ENCODE measurements around the gene PTK7. TPM values are rescaled to one million over a fixed set of nuclear protein-coding genes. Genes with fewer than 3 reads are reported as not detected.

PTK7 gene
- total RNA-seq, 1 donor = 190 TPM

DNA sequence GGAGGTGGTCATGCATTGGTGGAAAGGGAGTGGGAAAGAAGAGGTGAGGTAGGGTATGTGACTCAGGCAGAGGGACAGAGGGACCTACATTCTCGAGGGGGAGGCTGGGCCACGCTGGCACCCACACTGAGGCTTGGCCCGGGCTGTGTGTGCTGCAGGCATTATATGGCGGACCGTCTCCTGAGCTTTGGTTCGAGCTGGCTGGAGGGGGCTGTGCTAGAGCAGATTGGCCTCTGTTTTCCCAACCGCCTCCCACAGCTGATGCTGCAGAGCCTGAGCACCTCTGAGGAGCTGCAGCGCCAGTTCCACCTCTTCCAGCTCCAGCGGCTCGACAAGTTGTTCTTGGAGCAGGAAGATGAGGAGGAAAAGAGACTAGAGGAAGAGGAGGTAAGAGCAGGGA is 129.7 kb downstream of the PTK7 start:
- no peak overlapping the region for H3K4me3 ChIP-seq (ENCODE audit: insufficient read depth, low read length)
- no peaks in the 10 kb centered on the region for H3K9me3 ChIP-seq (ENCODE audit: low read depth, low read length)
- H3K4me2 ChIP-seq (ENCODE audit: insufficient read depth, low read length) = no peak overlapping the region
- no peaks in the 10 kb centered on the region for H3K4me1 ChIP-seq (ENCODE audit: insufficient read depth, low read length)
- H4K20me1 ChIP-seq (ENCODE audit: insufficient read depth, low read length) = no peaks in the 10 kb centered on the region
- peak; percentile 15 for DNase-seq (ENCODE audit: insufficient read length, low spot score, missing footprints)
- no peaks in the 10 kb centered on the region for H3K79me2 ChIP-seq (ENCODE audit: insufficient read depth, low read length)
- H3K27ac ChIP-seq (ENCODE audit: low read depth, low read length) = no peak overlapping the region
- no peaks in the 10 kb centered on the region for H3K27me3 ChIP-seq (ENCODE audit: insufficient read depth, low read length)
- no peak overlapping the region for H2AFZ ChIP-seq (ENCODE audit: low read length)
- H3K36me3 ChIP-seq (ENCODE audit: insufficient read depth, low read length) = peaks cover 23% of the 10 kb centered on the region
- TF ChIP-seq, protein P1, sequence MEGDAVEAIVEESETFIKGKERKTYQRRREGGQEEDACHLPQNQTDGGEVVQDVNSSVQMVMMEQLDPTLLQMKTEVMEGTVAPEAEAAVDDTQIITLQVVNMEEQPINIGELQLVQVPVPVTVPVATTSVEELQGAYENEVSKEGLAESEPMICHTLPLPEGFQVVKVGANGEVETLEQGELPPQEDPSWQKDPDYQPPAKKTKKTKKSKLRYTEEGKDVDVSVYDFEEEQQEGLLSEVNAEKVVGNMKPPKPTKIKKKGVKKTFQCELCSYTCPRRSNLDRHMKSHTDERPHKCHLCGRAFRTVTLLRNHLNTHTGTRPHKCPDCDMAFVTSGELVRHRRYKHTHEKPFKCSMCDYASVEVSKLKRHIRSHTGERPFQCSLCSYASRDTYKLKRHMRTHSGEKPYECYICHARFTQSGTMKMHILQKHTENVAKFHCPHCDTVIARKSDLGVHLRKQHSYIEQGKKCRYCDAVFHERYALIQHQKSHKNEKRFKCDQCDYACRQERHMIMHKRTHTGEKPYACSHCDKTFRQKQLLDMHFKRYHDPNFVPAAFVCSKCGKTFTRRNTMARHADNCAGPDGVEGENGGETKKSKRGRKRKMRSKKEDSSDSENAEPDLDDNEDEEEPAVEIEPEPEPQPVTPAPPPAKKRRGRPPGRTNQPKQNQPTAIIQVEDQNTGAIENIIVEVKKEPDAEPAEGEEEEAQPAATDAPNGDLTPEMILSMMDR (IDR thresholded peaks at IDR 0.05; ENCODE audit: extremely low read depth, low read depth, low read length) = no peak

DNA sequence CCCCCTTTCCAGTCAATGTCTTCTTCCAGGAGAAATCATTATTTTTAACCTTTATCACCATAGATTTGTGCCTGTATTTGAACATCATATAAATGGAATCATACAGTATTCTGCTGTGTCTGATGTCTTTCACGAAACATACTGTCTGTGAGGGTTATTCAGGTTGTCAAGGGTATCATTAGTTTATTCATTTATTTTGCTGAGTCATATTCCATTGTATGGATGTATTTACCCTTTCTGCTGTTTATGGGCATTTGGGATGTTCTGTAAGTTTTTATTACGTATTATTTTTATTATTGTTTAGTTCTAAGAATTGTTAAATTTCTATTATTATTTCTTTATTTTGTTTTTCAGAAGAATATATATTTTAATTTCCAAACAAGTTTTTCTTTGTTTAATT is 131.2 kb downstream of the PTK7 start:
- Histone ChIP-seq H4K20me1 (ENCODE audit: insufficient read depth, low read length) (no peaks in the 10 kb centered on the region), H3K9me3 (ENCODE audit: low read depth, low read length) (no peaks in the 10 kb centered on the region)

More for the DNA sequence above, 131.2 kb downstream of the PTK7 start:
- Histone ChIP-seq H3K4me2 (ENCODE audit: insufficient read depth, low read length) (no peak overlapping the region), H3K27me3 (ENCODE audit: insufficient read depth, low read length) (no peaks in the 10 kb centered on the region), H3K4me3 (ENCODE audit: insufficient read depth, low read length) (no peak overlapping the region), H3K36me3 (ENCODE audit: insufficient read depth, low read length) (peaks cover 23% of the 10 kb centered on the region), H3K79me2 (ENCODE audit: insufficient read depth, low read length) (no peaks in the 10 kb centered on the region), H3K27ac (ENCODE audit: low read depth, low read length) (no peak overlapping the region), H2AFZ (ENCODE audit: low read length) (no peak overlapping the region), H3K4me1 (ENCODE audit: insufficient read depth, low read length) (no peaks in the 10 kb centered on the region)
- no peak for DNase-seq (ENCODE audit: insufficient read length, low spot score, missing footprints)
- TF ChIP-seq, protein P1 (IDR thresholded peaks at IDR 0.05; ENCODE audit: extremely low read depth, low read depth, low read length) = no peak

Other genes with a start within 250 kb of the PTK7 start
- 112 and 128 TPM in 2 replicates for gene RPL7L1, start 196.7 kb upstream of the PTK7 start, total RNA-seq
- gene PTCRA, start 160.3 kb upstream of the PTK7 start, total RNA-seq = not detected in 2 replicates
- gene CNPY3, start 146.8 kb upstream of the PTK7 start, total RNA-seq = 33.3 TPM in 2 replicates
- 0.72 and 0.88 TPM in 2 replicates for gene GNMT, start 115.6 kb upstream of the PTK7 start, total RNA-seq
- 15.3 and 23.5 TPM in 2 replicates for gene PEX6, start 97.1 kb upstream of the PTK7 start, total RNA-seq
- gene PPP2R5D, start 91.7 kb upstream of the PTK7 start, total RNA-seq = 30.8 and 36.8 TPM in 2 replicates
- 42.4 and 47.4 TPM in 2 replicates for gene MEA1, start 62.4 kb upstream of the PTK7 start, total RNA-seq
- gene KLHDC3, start 62.1 kb upstream of the PTK7 start, total RNA-seq = 122 and 123 TPM in 2 replicates
- gene RRP36, start 54.7 kb upstream of the PTK7 start, total RNA-seq = 84.0 and 90.2 TPM in 2 replicates
- 46.9 and 48.5 TPM in 2 replicates for gene CUL7, start 22.5 kb upstream of the PTK7 start, total RNA-seq
- 16.2 and 20.6 TPM in 2 replicates for gene MRPL2, start 16.9 kb upstream of the PTK7 start, total RNA-seq
- 17.7 and 20.3 TPM in 2 replicates for gene KLC4, start 16.7 kb upstream of the PTK7 start, total RNA-seq
- gene SRF, start 95.0 kb downstream of the PTK7 start, total RNA-seq = 17.7 and 20.6 TPM in 2 replicates
- 34.4 and 34.5 TPM in 2 replicates for gene CUL9, start 105.9 kb downstream of the PTK7 start, total RNA-seq
- 32.9 and 33.3 TPM in 2 replicates for gene DNPH1, start 153.2 kb downstream of the PTK7 start, total RNA-seq
- under 0.01 TPM in 1 of 2 replicates, not detected in the other for gene TTBK1, start 167.2 kb downstream of the PTK7 start, total RNA-seq
- gene SLC22A7, start 221.9 kb downstream of the PTK7 start, total RNA-seq = not detected in 2 replicates
- gene CRIP3, start 232.5 kb downstream of the PTK7 start, total RNA-seq = 0.59 TPM in 1 of 2 replicates, not detected in the other

Data from osteoblast (primary cell).